Astrocyte (in vitro differentiated cells and primary cell): ENCODE results near the gene ABCA3. TPM values are rescaled to one million over a fixed set of nuclear protein-coding genes. Genes with fewer than 3 reads are reported as not detected.

Experiments used
- DNase-seq: peaks from one replicate; pipeline ENCODE4 v3.0.0-alpha.2; 2010; ENCODE audit warnings: low read depth
- FAIRE-seq: peaks from 2 replicates; lab custom pipeline; 2011; peaks lifted over from hg19 to GRCh38; lab: Jason Lieb, UNC
- H2AFZ ChIP-seq: 2 replicates; pipeline ENCODE4 v1.6.0; 2012; ENCODE audit warnings: low read depth, low read length, inconsistent platforms
- H3K27ac ChIP-seq: 2 replicates; pipeline ENCODE4 v1.5.1; 2011; ENCODE audit warnings: low read depth, low read length, inconsistent platforms
- H3K27me3 ChIP-seq: 2 replicates; pipeline ENCODE4 v1.6.0; 2011; ENCODE audit warnings: low read length, inconsistent platforms; ENCODE audit not compliant: insufficient read depth
- H3K36me3 ChIP-seq: 2 replicates; pipeline ENCODE4 v1.5.1; 2011; ENCODE audit warnings: low read length, inconsistent platforms; ENCODE audit not compliant: insufficient read depth
- H3K4me1 ChIP-seq: 2 replicates; pipeline ENCODE4 v1.5.1; 2011; ENCODE audit warnings: low read length, inconsistent platforms; ENCODE audit not compliant: insufficient read depth
- H3K4me2 ChIP-seq: 2 replicates; pipeline ENCODE4 v1.6.0; 2012; ENCODE audit warnings: low read length, inconsistent platforms
- H3K4me3 ChIP-seq: 2 replicates; pipeline ENCODE4 v1.5.1; 2011; ENCODE audit warnings: low read depth, mild to moderate bottlenecking, low read length, inconsistent platforms; ENCODE audit not compliant: insufficient read depth
- H3K79me2 ChIP-seq: 2 replicates; pipeline ENCODE4 v1.6.0; 2012; ENCODE audit warnings: mild to moderate bottlenecking, low read length, inconsistent platforms; ENCODE audit not compliant: insufficient read depth
- H3K9ac ChIP-seq: 2 replicates; pipeline ENCODE4 v1.6.0; 2012; ENCODE audit warnings: mild to moderate bottlenecking, low read length, inconsistent platforms
- H3K9me3 ChIP-seq: 2 replicates; pipeline ENCODE4 v1.5.1; 2012; ENCODE audit warnings: low read depth, mild to moderate bottlenecking, low read length, inconsistent platforms; ENCODE audit not compliant: insufficient read depth
- H4K20me1 ChIP-seq: 2 replicates; pipeline ENCODE4 v1.6.0; 2012; ENCODE audit warnings: low read length, inconsistent platforms; ENCODE audit not compliant: insufficient read depth
- H3K27ac Mint-ChIP-seq: one replicate; pipeline ENCODE4 v1.8.0; 2021; ENCODE audit warnings: mild to moderate bottlenecking, mixed read lengths; ENCODE audit not compliant: unreplicated experiment
- H3K27me3 Mint-ChIP-seq: one replicate; pipeline ENCODE4 v1.8.0; 2021; ENCODE audit warnings: low read depth, mixed read lengths; ENCODE audit not compliant: unreplicated experiment
- H3K36me3 Mint-ChIP-seq: one replicate; pipeline ENCODE4 v1.8.0; 2021; ENCODE audit warnings: low read depth, mixed read lengths; ENCODE audit not compliant: unreplicated experiment
- H3K4me1 Mint-ChIP-seq: one replicate; pipeline ENCODE4 v1.8.0; 2021; ENCODE audit warnings: low read depth, mixed read lengths; ENCODE audit not compliant: unreplicated experiment
- H3K4me3 Mint-ChIP-seq: one replicate; pipeline ENCODE4 v1.8.0; 2021; ENCODE audit warnings: mild to moderate bottlenecking, moderate library complexity, mixed read lengths; ENCODE audit not compliant: unreplicated experiment
- H3K9me3 Mint-ChIP-seq: one replicate; pipeline ENCODE4 v1.8.0; 2021; ENCODE audit warnings: mild to moderate bottlenecking, mixed read lengths; ENCODE audit not compliant: unreplicated experiment
- CTCF ChIP-seq: IDR thresholded peaks from 2 replicates; pipeline ENCODE4 v1.5.1; 2011; ENCODE audit warnings: low read depth, mild to moderate bottlenecking, inconsistent platforms, low read length, moderate library complexity; ENCODE audit not compliant: insufficient read depth
- EZH2 ChIP-seq: IDR thresholded peaks from 2 replicates; pipeline ENCODE4 v1.6.1; 2012; ENCODE audit warnings: mild to moderate bottlenecking, low read length, inconsistent platforms; ENCODE audit not compliant: insufficient read depth
- total RNA-seq: library from RNA; stranded (reverse); gene quantifications from 2 replicates; pipeline ENCODE4 v1.2.1, GENCODE V29; 2021

The ABCA3 gene
- total RNA-seq, 1 donor from 2014 or later, result 4.8 TPM

GRCh38 chr16:2228161-2228824 lies 112.2 kb downstream of the ABCA3 start:
- H3K27me3 Mint-ChIP-seq, result no peaks in the 10 kb centered on the region
- Histone ChIP-seq H4K20me1 (peaks cover 75% of the 10 kb centered on the region), H3K9ac (no peak overlapping the region), H3K27ac (no peak overlapping the region), H3K4me3 (no peak overlapping the region), H3K79me2 (peaks cover 53% of the 10 kb centered on the region), H3K4me2 (no peak overlapping the region), H3K4me1 (peaks cover 9% of the 10 kb centered on the region), H2AFZ (no peak overlapping the region), H3K27me3 (no peaks in the 10 kb centered on the region), H3K9me3 (no peaks in the 10 kb centered on the region), H3K36me3 (peaks cover 4% of the 10 kb centered on the region)
- FAIRE-seq (no peak), DNase-seq (no peak)
- no peak overlapping the region for H3K4me3 Mint-ChIP-seq
- H3K27ac Mint-ChIP-seq, result no peak overlapping the region
- peaks cover 6% of the 10 kb centered on the region for H3K36me3 Mint-ChIP-seq
- no peaks in the 10 kb centered on the region for H3K9me3 Mint-ChIP-seq
- peaks cover 7% of the 10 kb centered on the region for H3K4me1 Mint-ChIP-seq
- no peak for TF ChIP-seq CTCF
- TF ChIP-seq EZH2, result no peak

- Histone ChIP-seq H3K4me3 (no peak overlapping the region), H3K4me1 (peaks cover 9% of the 10 kb centered on the region), H4K20me1 (peaks cover 74% of the 10 kb centered on the region), H3K36me3 (peaks cover 4% of the 10 kb centered on the region), H3K79me2 (peaks cover 53% of the 10 kb centered on the region), H3K27me3 (no peaks in the 10 kb centered on the region), H3K9ac (no peak overlapping the region), H3K9me3 (no peaks in the 10 kb centered on the region), H3K4me2 (no peak overlapping the region), H3K27ac (no peak overlapping the region), H2AFZ (no peak overlapping the region)
- H3K36me3 Mint-ChIP-seq, result peaks cover 6% of the 10 kb centered on the region
- no peaks in the 10 kb centered on the region for H3K9me3 Mint-ChIP-seq
- no peak for DNase-seq
- no peaks in the 10 kb centered on the region for H3K27me3 Mint-ChIP-seq
- H3K4me1 Mint-ChIP-seq, result peaks cover 7% of the 10 kb centered on the region
- no peak overlapping the region for H3K27ac Mint-ChIP-seq
- no peak overlapping the region for H3K4me3 Mint-ChIP-seq
- no peak for FAIRE-seq
- TF ChIP-seq CTCF (no peak), EZH2 (no peak)
Measured at GRCh38 chr16:2226918-2227317, 113.6 kb downstream of the ABCA3 start.

- Mint-ChIP-seq H3K4me1 (peaks cover 7% of the 10 kb centered on the region), H3K4me3 (peak overlapping the region; percentile 73), H3K27me3 (no peaks in the 10 kb centered on the region), H3K9me3 (no peaks in the 10 kb centered on the region), H3K36me3 (peaks cover 6% of the 10 kb centered on the region), H3K27ac (peak overlapping the region; percentile 10)
- Histone ChIP-seq H3K9me3 (no peaks in the 10 kb centered on the region), H3K4me2 (peak overlapping the region; percentile 36), H3K4me1 (peaks cover 9% of the 10 kb centered on the region), H3K36me3 (peaks cover 2% of the 10 kb centered on the region), H3K4me3 (no peak overlapping the region), H4K20me1 (peaks cover 68% of the 10 kb centered on the region), H3K9ac (peak overlapping the region; percentile 10), H2AFZ (no peak overlapping the region), H3K27me3 (no peaks in the 10 kb centered on the region), H3K79me2 (peaks cover 53% of the 10 kb centered on the region), H3K27ac (no peak overlapping the region)
- TF ChIP-seq EZH2 (no peak), CTCF (no peak)
- no peak for FAIRE-seq
- DNase-seq, result no peak
Measured at GRCh38 chr16:2226245-2226793, 114.2 kb downstream of the ABCA3 start.
